Mesenchymal stem cell (in vitro differentiated cells and primary cell): ENCODE results near the gene HOMER1.
A peak's percentile ranks its signal among the peaks of the same experiment; 100 is the strongest.

ENCODE experiments used
- DNase-seq: peaks from one replicate; pipeline ENCODE4 v3.0.0-alpha.2; 2013
- H2AFZ ChIP-seq: one replicate; pipeline ENCODE4 v1.6.1; 2013; ENCODE audit warnings: low read depth, mild to moderate bottlenecking, control low read depth, inconsistent platforms, low read length, moderate library complexity
- H2AK5ac ChIP-seq: 2 replicates; pipeline ENCODE4 v1.6.1; 2013; ENCODE audit warnings: low read length, moderate library complexity, mild to moderate bottlenecking, inconsistent platforms; ENCODE audit not compliant: severe bottlenecking
- H2BK120ac ChIP-seq: one replicate; pipeline ENCODE4 v1.6.1; 2013; ENCODE audit warnings: low read depth, mild to moderate bottlenecking, inconsistent platforms, low read length, moderate library complexity
- H2BK12ac ChIP-seq, 2 experiments: one replicate each; pipeline ENCODE4 v1.6.1; 2013; ENCODE audit warnings: inconsistent platforms in 2 of 2, low read length in 2 of 2, mild to moderate bottlenecking in 2 of 2, moderate library complexity in 2 of 2, control low read depth in 1 of 2
- H2BK15ac ChIP-seq: one replicate; pipeline ENCODE4 v1.6.1; 2013; ENCODE audit warnings: mild to moderate bottlenecking, low read depth, inconsistent platforms; ENCODE audit not compliant: poor library complexity, severe bottlenecking
- H2BK5ac ChIP-seq: 2 replicates; pipeline ENCODE4 v1.6.1; 2013; ENCODE audit warnings: low read depth, mild to moderate bottlenecking, low read length, control low read depth, inconsistent platforms; ENCODE audit not compliant: poor library complexity, severe bottlenecking
- H3K14ac ChIP-seq, 2 experiments: one replicate each; pipeline ENCODE4 v1.6.1; 2013; ENCODE audit warnings: inconsistent platforms in 2 of 2, low read length in 2 of 2, control low read depth in 1 of 2, mild to moderate bottlenecking in 1 of 2, moderate library complexity in 1 of 2
- H3K18ac ChIP-seq, 2 experiments: one replicate each; pipeline ENCODE4 v1.6.1; 2013; ENCODE audit warnings: inconsistent platforms in 2 of 2, low read length in 2 of 2, control low read depth in 1 of 2, low read depth in 1 of 2, mild to moderate bottlenecking in 1 of 2
- H3K23ac ChIP-seq, 2 experiments: one replicate each; pipeline ENCODE4 v1.6.1; 2013; ENCODE audit warnings: inconsistent platforms in 2 of 2, low read length in 2 of 2, mild to moderate bottlenecking in 2 of 2, moderate library complexity in 2 of 2, control low read depth in 1 of 2
- H3K27ac ChIP-seq: 2 replicates; pipeline ENCODE4 v1.5.1; 2013; ENCODE audit warnings: mild to moderate bottlenecking, moderate library complexity, low read length, control low read depth, inconsistent platforms; ENCODE audit not compliant: poor library complexity, severe bottlenecking
- H3K27me3 ChIP-seq, 2 experiments: 2 replicates each; pipeline versions ENCODE4 v1.6.1 to v1.7.0; 2013; ENCODE audit warnings: low read length in 2 of 2, mild to moderate bottlenecking in 2 of 2, moderate library complexity in 2 of 2, control low read depth in 1 of 2, inconsistent platforms in 1 of 2; ENCODE audit not compliant: control insufficient read depth in 1 of 2, insufficient read depth in 1 of 2
- H3K36me3 ChIP-seq, 2 experiments: 2 replicates each; pipeline versions ENCODE4 v1.6.1 to v1.7.0; 2013; ENCODE audit warnings: low read length in 2 of 2, control low read depth in 1 of 2, inconsistent platforms in 1 of 2, low read depth in 1 of 2, mild to moderate bottlenecking in 1 of 2; ENCODE audit not compliant: insufficient read depth in 2 of 2, control insufficient read depth in 1 of 2
- H3K4ac ChIP-seq, 2 experiments: one replicate each; pipeline ENCODE4 v1.6.1; 2013; ENCODE audit warnings: inconsistent platforms in 2 of 2, low read length in 2 of 2, mild to moderate bottlenecking in 2 of 2, moderate library complexity in 2 of 2, control low read depth in 1 of 2, low read depth in 1 of 2
- H3K4me1 ChIP-seq: 2 replicates; pipeline ENCODE4 v1.6.1; 2013; ENCODE audit warnings: low read depth, low read length, control low read depth; ENCODE audit not compliant: control insufficient read depth, insufficient read depth
- H3K4me2 ChIP-seq: 2 replicates; pipeline ENCODE4 v1.6.1; 2013; ENCODE audit warnings: low read length, mild to moderate bottlenecking, inconsistent platforms; ENCODE audit not compliant: poor library complexity, severe bottlenecking
- H3K4me3 ChIP-seq, 2 experiments: 2 replicates each; pipeline versions ENCODE4 v1.5.1 to v1.7.0; 2013; ENCODE audit warnings: low read length in 2 of 2, mild to moderate bottlenecking in 2 of 2, control low read depth in 1 of 2, low read depth in 1 of 2; ENCODE audit not compliant: insufficient read depth in 1 of 2
- H3K79me1 ChIP-seq: replicated peaks from 2 replicates; pipeline ENCODE4 v1.6.1; 2013; ENCODE audit warnings: mild to moderate bottlenecking, control low read depth, low read length, inconsistent platforms; ENCODE audit not compliant: poor library complexity, severe bottlenecking
- H3K9ac ChIP-seq: 2 replicates; pipeline ENCODE4 v1.7.0; 2013; ENCODE audit warnings: mild to moderate bottlenecking, low read length, moderate library complexity
- H3K9me3 ChIP-seq: 2 replicates; pipeline ENCODE4 v1.7.0; 2013; ENCODE audit warnings: mild to moderate bottlenecking, low read length; ENCODE audit not compliant: control insufficient read depth
- H4K8ac ChIP-seq: one replicate; pipeline ENCODE4 v1.6.1; 2013; ENCODE audit warnings: inconsistent platforms, mild to moderate bottlenecking, low read length, moderate library complexity
- H4K91ac ChIP-seq: one replicate; pipeline ENCODE4 v1.6.1; 2013; ENCODE audit warnings: mild to moderate bottlenecking, low read length, inconsistent platforms
- WGBS: methylation state at CpG from one replicate; pipeline ENCODE4 v1.1.7; 2013; ENCODE audit warnings: mixed read lengths; 5-methylcytosine and 5-hydroxymethylcytosine counted together

HOMER1 gene

GRCh38 chr5:79505138-79505537 is 8.8 kb downstream of the HOMER1 start:
- WGBS, result no CpG with 5 or more reads among the region's 1 CpG
- H2AK5ac ChIP-seq, result no peak overlapping the region

GRCh38 chr5:79503794-79504495 is 10.0 kb downstream of the HOMER1 start:
- Histone ChIP-seq H3K4me1 (peaks cover 2% of the 10 kb centered on the region), H2AK5ac (no peak overlapping the region), H3K14ac (no peak overlapping the region), H3K9ac (peak overlapping the region; percentile 49), H2AFZ (no peak overlapping the region), H2BK15ac (no peak overlapping the region), H3K79me1 (peaks cover 20% of the 10 kb centered on the region), H3K27me3 (no peaks in the 10 kb centered on the region), H2BK12ac (peak overlapping the region in 1 of 2 experiments; percentile 21), H3K27ac (no peak overlapping the region), H3K23ac (no peak overlapping the region), H3K4ac (peak overlapping the region in 1 of 2 experiments; percentile 54), H4K8ac (no peak overlapping the region), H3K4me3 (no peak overlapping the region), H3K18ac (peak overlapping the region; percentile 18 to 54), H2BK5ac (no peak overlapping the region), H3K36me3 (no peaks in the 10 kb centered on the region), H4K91ac (no peak overlapping the region), H2BK120ac (no peak overlapping the region), H3K4me2 (no peak overlapping the region), H3K9me3 (no peaks in the 10 kb centered on the region)
- no CpG with 5 or more reads among the region's 3 CpGs for WGBS
- peak; percentile 79 for DNase-seq

More at GRCh38 chr5:79505138-79505537, 8.8 kb downstream of the HOMER1 start:
- Histone ChIP-seq H2BK12ac (peak overlapping the region; percentile 45 to 54), H3K4ac (no peak overlapping the region), H3K23ac (no peak overlapping the region), H3K79me1 (peaks cover 21% of the 10 kb centered on the region), H3K4me1 (peaks cover 2% of the 10 kb centered on the region), H3K4me2 (no peak overlapping the region), H3K9ac (no peak overlapping the region), H3K27ac (no peak overlapping the region), H3K14ac (no peak overlapping the region), H3K27me3 (no peaks in the 10 kb centered on the region), H4K8ac (peak overlapping the region; percentile 41), H2BK5ac (no peak overlapping the region), H4K91ac (peak overlapping the region; percentile 50), H2BK120ac (no peak overlapping the region), H2BK15ac (peak overlapping the region; percentile 80), H2AFZ (no peak overlapping the region), H3K18ac (peak overlapping the region in 1 of 2 experiments; percentile 54), H3K36me3 (no peaks in the 10 kb centered on the region), H3K4me3 (no peak overlapping the region), H3K9me3 (no peaks in the 10 kb centered on the region)
- DNase-seq, result no peak

- Histone ChIP-seq H4K91ac (no peak overlapping the region), H3K4me2 (no peak overlapping the region), H3K9ac (no peak overlapping the region), H2AK5ac (no peak overlapping the region), H2BK15ac (no peak overlapping the region), H3K18ac (no peak overlapping the region), H3K23ac (no peak overlapping the region), H2AFZ (no peak overlapping the region), H4K8ac (no peak overlapping the region), H3K14ac (no peak overlapping the region), H2BK5ac (no peak overlapping the region), H3K4me1 (no peaks in the 10 kb centered on the region), H2BK120ac (no peak overlapping the region), H3K79me1 (peaks cover 11% of the 10 kb centered on the region), H3K36me3 (no peaks in the 10 kb centered on the region), H3K4ac (no peak overlapping the region), H3K4me3 (no peak overlapping the region), H3K9me3 (no peaks in the 10 kb centered on the region), H3K27ac (no peak overlapping the region), H2BK12ac (no peak overlapping the region), H3K27me3 (no peaks in the 10 kb centered on the region)
- DNase-seq, result peak; percentile 64
- 62% methylated on average over 4 of the region's 4 CpGs for WGBS
These were observed 14.2 kb downstream of the HOMER1 start for GRCh38 chr5:79499640-79500273.

GRCh38 chr5:79495311-79495710 is 18.6 kb downstream of the HOMER1 start:
- Histone ChIP-seq H3K4me1 (peaks cover 4% of the 10 kb centered on the region), H3K27ac (no peak overlapping the region), H3K9me3 (no peaks in the 10 kb centered on the region), H2BK120ac (no peak overlapping the region), H3K4ac (no peak overlapping the region), H3K4me2 (no peak overlapping the region), H3K23ac (no peak overlapping the region), H4K8ac (no peak overlapping the region), H2AK5ac (no peak overlapping the region), H2BK15ac (no peak overlapping the region), H3K9ac (no peak overlapping the region), H3K14ac (no peak overlapping the region), H2BK12ac (no peak overlapping the region), H2AFZ (no peak overlapping the region), H3K27me3 (no peaks in the 10 kb centered on the region), H3K4me3 (no peak overlapping the region), H3K36me3 (no peaks in the 10 kb centered on the region), H4K91ac (no peak overlapping the region), H3K18ac (peak overlapping the region in 1 of 2 experiments; percentile 48), H3K79me1 (peaks cover 16% of the 10 kb centered on the region), H2BK5ac (no peak overlapping the region)
- peak; percentile 69 for DNase-seq
- WGBS, result 19% methylated on average over 2 of the region's 2 CpGs
